AG09319 (cell line): ENCODE data around the gene KIF12.

ENCODE experiments used
- DNase-seq: peaks from one replicate; pipeline ENCODE4 v3.0.0-alpha.2; 2010; ENCODE audit warnings: low read depth; ENCODE audit errors: extremely low read depth
- TF ChIP-seq, protein P1 (sequence below): IDR thresholded peaks from 2 replicates; pipeline ENCODE4 v1.5.1; 2011; ENCODE audit warnings: low read depth, mild to moderate bottlenecking, inconsistent platforms, low read length, moderate library complexity

KIF12 gene

DNA sequence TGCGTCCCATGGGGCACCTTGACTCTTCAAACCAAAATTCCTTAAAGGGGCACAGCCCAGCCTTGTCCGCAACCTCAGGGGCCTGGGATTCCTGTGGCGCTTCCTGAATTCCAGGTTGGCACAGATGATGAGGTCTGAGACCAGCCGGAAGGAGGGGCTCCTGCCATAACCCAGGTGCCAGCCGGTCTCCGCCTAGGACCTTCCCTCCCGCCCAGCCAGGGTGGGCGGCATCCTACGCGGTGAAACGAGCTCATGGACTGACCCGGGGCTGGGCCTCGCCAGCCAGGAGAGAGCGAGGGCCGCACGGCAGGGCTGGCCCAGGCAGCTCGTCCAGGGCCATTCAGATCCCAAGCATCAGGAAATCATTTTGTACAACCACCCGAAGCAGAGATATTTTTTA is 44.0 kb downstream of the KIF12 start:
- DNase-seq = no peak
- TF ChIP-seq, protein P1, sequence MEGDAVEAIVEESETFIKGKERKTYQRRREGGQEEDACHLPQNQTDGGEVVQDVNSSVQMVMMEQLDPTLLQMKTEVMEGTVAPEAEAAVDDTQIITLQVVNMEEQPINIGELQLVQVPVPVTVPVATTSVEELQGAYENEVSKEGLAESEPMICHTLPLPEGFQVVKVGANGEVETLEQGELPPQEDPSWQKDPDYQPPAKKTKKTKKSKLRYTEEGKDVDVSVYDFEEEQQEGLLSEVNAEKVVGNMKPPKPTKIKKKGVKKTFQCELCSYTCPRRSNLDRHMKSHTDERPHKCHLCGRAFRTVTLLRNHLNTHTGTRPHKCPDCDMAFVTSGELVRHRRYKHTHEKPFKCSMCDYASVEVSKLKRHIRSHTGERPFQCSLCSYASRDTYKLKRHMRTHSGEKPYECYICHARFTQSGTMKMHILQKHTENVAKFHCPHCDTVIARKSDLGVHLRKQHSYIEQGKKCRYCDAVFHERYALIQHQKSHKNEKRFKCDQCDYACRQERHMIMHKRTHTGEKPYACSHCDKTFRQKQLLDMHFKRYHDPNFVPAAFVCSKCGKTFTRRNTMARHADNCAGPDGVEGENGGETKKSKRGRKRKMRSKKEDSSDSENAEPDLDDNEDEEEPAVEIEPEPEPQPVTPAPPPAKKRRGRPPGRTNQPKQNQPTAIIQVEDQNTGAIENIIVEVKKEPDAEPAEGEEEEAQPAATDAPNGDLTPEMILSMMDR = no peak

DNA sequence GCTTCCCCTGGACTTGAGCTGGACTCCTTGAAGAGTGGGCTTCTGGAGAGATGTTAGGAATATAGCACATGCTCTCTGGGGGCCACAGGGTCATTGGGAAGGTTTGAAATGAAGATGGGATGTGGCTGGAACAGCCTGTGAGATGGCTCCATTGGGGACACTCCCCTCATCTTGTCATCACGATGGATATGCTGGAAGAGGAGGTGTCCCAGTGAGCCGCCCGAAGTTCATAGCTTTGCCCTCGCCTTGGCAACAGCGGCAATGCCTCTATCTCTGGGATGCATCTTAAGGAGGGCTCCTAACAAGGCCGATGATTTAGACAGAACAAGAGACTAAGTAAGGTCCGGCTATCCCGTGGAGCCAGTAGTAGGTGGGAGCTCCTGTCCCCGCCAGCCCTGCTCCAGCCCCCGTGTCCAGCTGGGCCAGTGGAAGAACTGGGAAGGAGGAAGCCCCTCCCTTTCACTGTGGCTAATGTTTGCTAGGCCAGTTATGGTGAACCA is 44.9 kb downstream of the KIF12 start:
- TF ChIP-seq, protein P1 = no peak
- DNase-seq = no peak

DNA sequence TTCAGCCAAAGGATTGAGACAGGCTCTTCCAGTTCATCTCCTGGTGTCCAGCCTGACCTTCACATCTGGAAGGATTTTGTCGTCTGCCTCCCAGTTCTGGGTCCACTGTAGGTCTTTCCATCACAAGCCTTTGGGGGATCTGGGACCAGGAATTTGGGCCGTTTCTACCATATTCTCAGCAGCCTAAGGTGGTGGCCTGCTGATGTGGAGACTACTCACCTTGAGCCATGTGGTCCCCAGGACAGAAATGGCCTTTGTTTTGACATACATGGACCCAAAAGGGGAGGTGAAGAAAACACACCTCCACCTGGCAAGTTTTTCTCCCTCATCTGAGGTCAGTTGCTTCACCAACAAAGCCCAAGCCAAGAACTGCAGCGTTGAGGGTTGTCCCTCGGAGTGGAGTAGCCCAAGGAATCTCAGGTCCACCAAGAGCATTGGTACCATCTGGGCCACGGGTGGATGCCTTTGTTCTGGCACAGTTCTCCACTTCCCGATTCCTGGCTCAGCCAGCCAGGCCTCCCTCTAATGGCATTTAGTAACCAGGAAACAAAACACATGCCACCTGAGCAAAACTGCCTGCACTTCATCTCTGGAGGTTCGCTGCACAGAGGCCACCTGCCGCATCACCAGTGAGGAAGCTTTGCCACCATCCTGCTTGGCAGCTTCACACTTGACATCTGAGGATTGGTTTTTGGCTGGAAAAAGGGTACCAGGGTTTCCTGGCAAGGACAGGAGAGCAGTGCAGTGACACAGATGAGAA is 45.7 kb downstream of the KIF12 start:
- TF ChIP-seq, protein P1 = no peak
- DNase-seq = no peak

GRCh38 chr9:114051706-114052105 is 47.4 kb downstream of the KIF12 start:
- no peak for DNase-seq
- TF ChIP-seq, protein P1 = no peak

DNA sequence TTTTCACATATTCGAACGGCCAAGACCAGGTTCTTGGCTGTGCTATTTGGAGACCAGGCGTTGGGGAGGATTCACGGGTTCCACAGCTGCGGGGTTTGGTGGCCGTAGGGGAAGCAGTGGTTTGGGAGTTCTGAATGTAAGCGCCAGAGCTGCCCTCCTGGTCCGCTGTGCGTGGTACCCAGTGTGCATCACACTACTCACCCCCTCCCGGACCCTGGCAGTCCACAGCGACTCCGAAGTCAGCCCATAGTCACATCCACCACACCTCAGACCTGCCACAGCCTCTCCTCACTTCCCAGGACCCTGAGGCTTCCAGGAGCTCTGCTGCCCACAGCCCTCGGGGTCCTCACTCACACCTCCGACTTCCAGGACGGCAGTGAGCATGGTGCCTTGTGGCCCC is 47.8 kb downstream of the KIF12 start:
- TF ChIP-seq, protein P1 = no peak
- DNase-seq = no peak

DNA sequence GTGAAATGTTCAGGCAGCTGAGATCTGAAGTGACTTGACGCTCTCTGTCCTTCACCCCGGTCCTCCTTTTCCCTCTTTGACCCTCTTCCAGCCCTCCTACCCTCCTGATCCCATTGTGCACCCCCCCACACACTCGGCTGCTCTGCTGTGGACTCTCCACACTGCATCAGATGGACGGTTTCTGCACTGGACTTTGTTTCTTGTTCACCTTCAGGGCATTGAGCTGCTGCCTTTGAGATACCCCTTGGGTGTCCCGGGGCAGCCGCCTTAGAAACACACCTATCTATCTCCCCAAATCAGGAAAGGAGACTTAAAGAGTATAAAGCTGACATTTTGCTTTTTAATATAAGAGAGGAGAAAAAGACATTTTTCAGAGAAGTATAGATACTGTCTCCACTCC is 48.4 kb downstream of the KIF12 start:
- TF ChIP-seq, protein P1 = no peak
- no peak for DNase-seq

GRCh38 chr9:114050226-114050568 is 48.9 kb downstream of the KIF12 start:
- DNase-seq = no peak
- TF ChIP-seq, protein P1 = no peak
